Measurements from ENCODE around the gene GUF1. TPM values are rescaled to one million over a fixed set of nuclear protein-coding genes. Genes with fewer than 3 reads are reported as not detected.

Gene GUF1
- total and polyA plus RNA-seq, 2 experiments from 2014 or later, result 15.4 to 39.9 TPM

DNA sequence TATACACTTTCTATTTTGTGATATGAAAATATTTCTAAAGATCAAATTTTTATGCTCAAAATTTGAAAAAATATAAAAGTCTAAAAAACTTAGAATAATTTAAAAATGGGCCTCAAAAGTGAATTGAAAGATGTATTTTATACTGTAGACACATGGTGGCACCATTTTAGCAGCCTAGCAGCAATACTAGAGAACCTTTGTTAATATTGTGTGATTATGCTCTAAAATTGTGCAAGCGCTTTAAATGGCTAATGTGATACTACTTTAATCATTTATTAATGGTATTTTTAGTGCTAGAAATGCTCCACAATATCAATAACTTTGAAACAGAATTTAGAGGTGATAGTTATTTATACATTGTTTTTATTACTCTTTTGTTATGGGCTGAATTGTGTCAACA, 3.7 kb upstream of the GUF1 start:
- no peaks in the 10 kb centered on the region for H3F3A ChIP-seq (replicated peaks; ENCODE audit: low read depth)
- Mint-ChIP-seq H3K27me3 (ENCODE audit: insufficient read depth, low read depth, poor library complexity) (peaks cover 1% of the 10 kb centered on the region), H3K9me3 (no peaks in the 10 kb centered on the region), H3K4me3 (no peak overlapping the region), H3K36me3 (ENCODE audit: low read depth) (no peaks in the 10 kb centered on the region), H3K27ac (no peak overlapping the region), H3K4me1 (peaks cover 5% of the 10 kb centered on the region; the same call in 2 of the 3 replicates)
- H3K9me2 ChIP-seq (ENCODE audit: insufficient read depth), result no peaks in the 10 kb centered on the region
- no peaks in the 10 kb centered on the region for H3K27me3 ChIP-seq (ENCODE audit: insufficient read depth)
- no peak for ATAC-seq
- no peak for DNase-seq (ENCODE audit: low spot score)
- no peak overlapping the region for H2AFZ ChIP-seq
- H3K79me2 ChIP-seq (replicated peaks; ENCODE audit: insufficient read depth), result peaks cover 10% of the 10 kb centered on the region
- H4K20me1 ChIP-seq (replicated peaks; ENCODE audit: insufficient read depth), result no peaks in the 10 kb centered on the region
- no peak overlapping the region for H3K27ac ChIP-seq (ENCODE audit: low read depth)
- H3K4me3 ChIP-seq, result no peak overlapping the region
- no peak overlapping the region for H3K4me2 ChIP-seq
- peaks cover 7% of the 10 kb centered on the region; the same call in 1 of the 2 replicates for H3K4me1 ChIP-seq (ENCODE audit: insufficient read depth)
- TF ChIP-seq ZNF114 (CRISPR knock-in tag; IDR thresholded peaks at IDR 0.05), result no peak
- no peak for TF ChIP-seq JUNB (IDR thresholded peaks at IDR 0.05; ENCODE audit: unreplicated experiment)
- H3K36me3 ChIP-seq (ENCODE audit: insufficient read depth), result no peaks in the 10 kb centered on the region

DNA sequence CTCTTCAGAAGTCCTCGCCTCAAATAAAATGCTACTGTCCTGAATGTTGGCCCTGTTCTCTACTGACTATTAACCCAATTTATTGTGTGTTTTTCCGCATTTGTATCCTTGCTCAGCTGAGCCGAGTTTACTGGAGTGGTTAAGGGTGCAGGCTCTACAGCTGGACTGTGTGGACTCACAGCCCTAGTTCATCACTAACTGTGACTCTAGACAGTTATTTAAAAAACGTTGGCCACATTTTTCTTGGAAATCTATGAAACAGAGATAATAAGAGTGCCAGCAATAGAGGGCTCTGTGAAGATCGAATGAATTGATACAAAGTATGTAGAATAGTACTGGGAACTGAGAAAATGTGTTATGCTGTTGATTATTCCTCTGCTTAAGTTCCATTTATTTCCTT, 2.9 kb upstream of the GUF1 start:
- H3K9me3 Mint-ChIP-seq, result no peaks in the 10 kb centered on the region
- Histone ChIP-seq H3K27me3 (ENCODE audit: insufficient read depth) (no peaks in the 10 kb centered on the region), H3K36me3 (ENCODE audit: insufficient read depth) (no peaks in the 10 kb centered on the region), H2AFZ (no peak overlapping the region), H3K79me2 (replicated peaks; ENCODE audit: insufficient read depth) (peaks cover 19% of the 10 kb centered on the region), H3K9me2 (ENCODE audit: insufficient read depth) (no peaks in the 10 kb centered on the region), H3K4me2 (no peak overlapping the region), H3F3A (replicated peaks; ENCODE audit: low read depth) (no peaks in the 10 kb centered on the region), H3K27ac (ENCODE audit: low read depth) (no peak overlapping the region), H3K4me1 (ENCODE audit: insufficient read depth) (peaks cover 12% of the 10 kb centered on the region; the same call in 1 of the 2 replicates), H4K20me1 (replicated peaks; ENCODE audit: insufficient read depth) (no peaks in the 10 kb centered on the region), H3K4me3 (no peak overlapping the region)
- TF ChIP-seq, protein P1, sequence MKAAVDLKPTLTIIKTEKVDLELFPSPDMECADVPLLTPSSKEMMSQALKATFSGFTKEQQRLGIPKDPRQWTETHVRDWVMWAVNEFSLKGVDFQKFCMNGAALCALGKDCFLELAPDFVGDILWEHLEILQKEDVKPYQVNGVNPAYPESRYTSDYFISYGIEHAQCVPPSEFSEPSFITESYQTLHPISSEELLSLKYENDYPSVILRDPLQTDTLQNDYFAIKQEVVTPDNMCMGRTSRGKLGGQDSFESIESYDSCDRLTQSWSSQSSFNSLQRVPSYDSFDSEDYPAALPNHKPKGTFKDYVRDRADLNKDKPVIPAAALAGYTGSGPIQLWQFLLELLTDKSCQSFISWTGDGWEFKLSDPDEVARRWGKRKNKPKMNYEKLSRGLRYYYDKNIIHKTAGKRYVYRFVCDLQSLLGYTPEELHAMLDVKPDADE (IDR thresholded peaks at IDR 0.05), result no peak
- no peak for TF ChIP-seq ZNF331 (CRISPR knock-in tag; IDR thresholded peaks at IDR 0.05; ENCODE audit: low read depth)
- TF ChIP-seq JUNB (IDR thresholded peaks at IDR 0.05; ENCODE audit: unreplicated experiment), result no peak
- TF ChIP-seq, protein P2, sequence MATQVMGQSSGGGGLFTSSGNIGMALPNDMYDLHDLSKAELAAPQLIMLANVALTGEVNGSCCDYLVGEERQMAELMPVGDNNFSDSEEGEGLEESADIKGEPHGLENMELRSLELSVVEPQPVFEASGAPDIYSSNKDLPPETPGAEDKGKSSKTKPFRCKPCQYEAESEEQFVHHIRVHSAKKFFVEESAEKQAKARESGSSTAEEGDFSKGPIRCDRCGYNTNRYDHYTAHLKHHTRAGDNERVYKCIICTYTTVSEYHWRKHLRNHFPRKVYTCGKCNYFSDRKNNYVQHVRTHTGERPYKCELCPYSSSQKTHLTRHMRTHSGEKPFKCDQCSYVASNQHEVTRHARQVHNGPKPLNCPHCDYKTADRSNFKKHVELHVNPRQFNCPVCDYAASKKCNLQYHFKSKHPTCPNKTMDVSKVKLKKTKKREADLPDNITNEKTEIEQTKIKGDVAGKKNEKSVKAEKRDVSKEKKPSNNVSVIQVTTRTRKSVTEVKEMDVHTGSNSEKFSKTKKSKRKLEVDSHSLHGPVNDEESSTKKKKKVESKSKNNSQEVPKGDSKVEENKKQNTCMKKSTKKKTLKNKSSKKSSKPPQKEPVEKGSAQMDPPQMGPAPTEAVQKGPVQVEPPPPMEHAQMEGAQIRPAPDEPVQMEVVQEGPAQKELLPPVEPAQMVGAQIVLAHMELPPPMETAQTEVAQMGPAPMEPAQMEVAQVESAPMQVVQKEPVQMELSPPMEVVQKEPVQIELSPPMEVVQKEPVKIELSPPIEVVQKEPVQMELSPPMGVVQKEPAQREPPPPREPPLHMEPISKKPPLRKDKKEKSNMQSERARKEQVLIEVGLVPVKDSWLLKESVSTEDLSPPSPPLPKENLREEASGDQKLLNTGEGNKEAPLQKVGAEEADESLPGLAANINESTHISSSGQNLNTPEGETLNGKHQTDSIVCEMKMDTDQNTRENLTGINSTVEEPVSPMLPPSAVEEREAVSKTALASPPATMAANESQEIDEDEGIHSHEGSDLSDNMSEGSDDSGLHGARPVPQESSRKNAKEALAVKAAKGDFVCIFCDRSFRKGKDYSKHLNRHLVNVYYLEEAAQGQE (IDR thresholded peaks at IDR 0.05; ENCODE audit: unreplicated experiment), result no peak
- no peak for TF ChIP-seq ZNF114 (CRISPR knock-in tag; IDR thresholded peaks at IDR 0.05)
- TF ChIP-seq, protein P3, sequence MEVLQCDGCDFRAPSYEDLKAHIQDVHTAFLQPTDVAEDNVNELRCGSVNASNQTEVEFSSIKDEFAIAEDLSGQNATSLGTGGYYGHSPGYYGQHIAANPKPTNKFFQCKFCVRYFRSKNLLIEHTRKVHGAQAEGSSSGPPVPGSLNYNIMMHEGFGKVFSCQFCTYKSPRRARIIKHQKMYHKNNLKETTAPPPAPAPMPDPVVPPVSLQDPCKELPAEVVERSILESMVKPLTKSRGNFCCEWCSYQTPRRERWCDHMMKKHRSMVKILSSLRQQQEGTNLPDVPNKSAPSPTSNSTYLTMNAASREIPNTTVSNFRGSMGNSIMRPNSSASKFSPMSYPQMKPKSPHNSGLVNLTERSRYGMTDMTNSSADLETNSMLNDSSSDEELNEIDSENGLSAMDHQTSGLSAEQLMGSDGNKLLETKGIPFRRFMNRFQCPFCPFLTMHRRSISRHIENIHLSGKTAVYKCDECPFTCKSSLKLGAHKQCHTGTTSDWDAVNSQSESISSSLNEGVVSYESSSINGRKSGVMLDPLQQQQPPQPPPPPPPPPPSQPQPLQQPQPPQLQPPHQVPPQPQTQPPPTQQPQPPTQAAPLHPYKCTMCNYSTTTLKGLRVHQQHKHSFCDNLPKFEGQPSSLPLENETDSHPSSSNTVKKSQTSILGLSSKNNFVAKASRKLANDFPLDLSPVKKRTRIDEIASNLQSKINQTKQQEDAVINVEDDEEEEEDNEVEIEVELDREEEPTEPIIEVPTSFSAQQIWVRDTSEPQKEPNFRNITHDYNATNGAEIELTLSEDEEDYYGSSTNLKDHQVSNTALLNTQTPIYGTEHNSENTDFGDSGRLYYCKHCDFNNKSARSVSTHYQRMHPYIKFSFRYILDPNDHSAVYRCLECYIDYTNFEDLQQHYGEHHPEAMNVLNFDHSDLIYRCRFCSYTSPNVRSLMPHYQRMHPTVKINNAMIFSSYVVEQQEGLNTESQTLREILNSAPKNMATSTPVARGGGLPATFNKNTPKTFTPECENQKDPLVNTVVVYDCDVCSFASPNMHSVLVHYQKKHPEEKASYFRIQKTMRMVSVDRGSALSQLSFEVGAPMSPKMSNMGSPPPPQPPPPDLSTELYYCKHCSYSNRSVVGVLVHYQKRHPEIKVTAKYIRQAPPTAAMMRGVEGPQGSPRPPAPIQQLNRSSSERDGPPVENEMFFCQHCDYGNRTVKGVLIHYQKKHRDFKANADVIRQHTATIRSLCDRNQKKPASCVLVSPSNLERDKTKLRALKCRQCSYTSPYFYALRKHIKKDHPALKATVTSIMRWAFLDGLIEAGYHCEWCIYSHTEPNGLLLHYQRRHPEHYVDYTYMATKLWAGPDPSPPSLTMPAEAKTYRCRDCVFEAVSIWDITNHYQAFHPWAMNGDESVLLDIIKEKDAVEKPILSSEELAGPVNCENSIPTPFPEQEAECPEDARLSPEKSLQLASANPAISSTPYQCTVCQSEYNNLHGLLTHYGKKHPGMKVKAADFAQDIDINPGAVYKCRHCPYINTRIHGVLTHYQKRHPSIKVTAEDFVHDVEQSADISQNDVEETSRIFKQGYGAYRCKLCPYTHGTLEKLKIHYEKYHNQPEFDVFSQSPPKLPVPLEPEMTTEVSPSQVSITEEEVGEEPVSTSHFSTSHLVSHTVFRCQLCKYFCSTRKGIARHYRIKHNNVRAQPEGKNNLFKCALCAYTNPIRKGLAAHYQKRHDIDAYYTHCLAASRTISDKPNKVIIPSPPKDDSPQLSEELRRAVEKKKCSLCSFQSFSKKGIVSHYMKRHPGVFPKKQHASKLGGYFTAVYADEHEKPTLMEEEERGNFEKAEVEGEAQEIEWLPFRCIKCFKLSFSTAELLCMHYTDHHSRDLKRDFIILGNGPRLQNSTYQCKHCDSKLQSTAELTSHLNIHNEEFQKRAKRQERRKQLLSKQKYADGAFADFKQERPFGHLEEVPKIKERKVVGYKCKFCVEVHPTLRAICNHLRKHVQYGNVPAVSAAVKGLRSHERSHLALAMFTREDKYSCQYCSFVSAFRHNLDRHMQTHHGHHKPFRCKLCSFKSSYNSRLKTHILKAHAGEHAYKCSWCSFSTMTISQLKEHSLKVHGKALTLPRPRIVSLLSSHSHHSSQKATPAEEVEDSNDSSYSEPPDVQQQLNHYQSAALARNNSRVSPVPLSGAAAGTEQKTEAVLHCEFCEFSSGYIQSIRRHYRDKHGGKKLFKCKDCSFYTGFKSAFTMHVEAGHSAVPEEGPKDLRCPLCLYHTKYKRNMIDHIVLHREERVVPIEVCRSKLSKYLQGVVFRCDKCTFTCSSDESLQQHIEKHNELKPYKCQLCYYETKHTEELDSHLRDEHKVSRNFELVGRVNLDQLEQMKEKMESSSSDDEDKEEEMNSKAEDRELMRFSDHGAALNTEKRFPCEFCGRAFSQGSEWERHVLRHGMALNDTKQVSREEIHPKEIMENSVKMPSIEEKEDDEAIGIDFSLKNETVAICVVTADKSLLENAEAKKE (CRISPR knock-in tag; IDR thresholded peaks at IDR 0.05), result no peak
- no peak for TF ChIP-seq STAT1 (IDR thresholded peaks at IDR 0.05; ENCODE audit: unreplicated experiment)
- TF ChIP-seq EZH2 (IDR thresholded peaks at IDR 0.05; ENCODE audit: low read depth, unreplicated experiment), result no peak
- TF ChIP-seq POLR2AphosphoS5 (IDR thresholded peaks at IDR 0.05; ENCODE audit: low read depth), result no peak
- TF ChIP-seq CREB1 (CRISPR knock-in tag; IDR thresholded peaks at IDR 0.05; ENCODE audit: low read depth), result no peak
- H3K4me3 Mint-ChIP-seq, result no peak overlapping the region
- H3K36me3 Mint-ChIP-seq (ENCODE audit: low read depth), result no peaks in the 10 kb centered on the region
- no peak overlapping the region for H3K27ac Mint-ChIP-seq
- H3K4me1 Mint-ChIP-seq, result peaks cover 7% of the 10 kb centered on the region; the same call in 2 of the 3 replicates
- no peak for DNase-seq (ENCODE audit: low spot score)
- no peak for ATAC-seq
- peaks cover 1% of the 10 kb centered on the region for H3K27me3 Mint-ChIP-seq (ENCODE audit: insufficient read depth, low read depth, poor library complexity)
